Dedifferentiated amniotic fluid mesenchymal stem cell (primary cell): ENCODE data around the gene DEFB121.

Source experiments
- DNase-seq: peaks from one replicate; pipeline ENCODE4 v3.0.0-alpha.2; 2016; ENCODE audit errors: extremely low spot score

Gene DEFB121

GRCh38 chr20:31363295-31363694 is 42.7 kb downstream of the DEFB121 start:
- DNase-seq = no peak

DNA sequence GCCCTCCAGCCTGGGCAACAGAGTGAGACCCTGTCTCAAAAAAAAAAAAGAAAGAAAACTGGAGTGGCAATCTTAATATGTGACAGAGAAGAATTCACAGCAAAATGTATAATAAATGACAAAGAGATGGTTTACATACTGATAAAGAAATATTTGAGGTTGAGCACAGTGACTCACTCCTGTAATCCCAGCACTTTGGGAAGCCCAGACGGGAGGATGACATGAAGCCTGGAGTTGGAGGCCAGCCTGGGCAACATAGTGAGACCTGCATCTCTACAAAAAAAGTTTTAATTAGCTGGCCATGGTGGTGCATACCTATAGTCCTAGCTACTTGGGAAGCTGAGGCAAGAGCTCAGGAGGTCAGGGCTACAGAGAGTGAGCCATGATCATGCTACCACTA is 50.0 kb downstream of the DEFB121 start:
- no peak for DNase-seq
